Measurements from ENCODE around the gene STEAP3. TPM values are rescaled to one million over a fixed set of nuclear protein-coding genes. Genes with fewer than 3 reads are reported as not detected.

Gene STEAP3
- total and polyA plus RNA-seq, 2 donors (not counting 1 experiment from before 2014, with no cell fraction given): 13.7 to 28.4 TPM

DNA sequence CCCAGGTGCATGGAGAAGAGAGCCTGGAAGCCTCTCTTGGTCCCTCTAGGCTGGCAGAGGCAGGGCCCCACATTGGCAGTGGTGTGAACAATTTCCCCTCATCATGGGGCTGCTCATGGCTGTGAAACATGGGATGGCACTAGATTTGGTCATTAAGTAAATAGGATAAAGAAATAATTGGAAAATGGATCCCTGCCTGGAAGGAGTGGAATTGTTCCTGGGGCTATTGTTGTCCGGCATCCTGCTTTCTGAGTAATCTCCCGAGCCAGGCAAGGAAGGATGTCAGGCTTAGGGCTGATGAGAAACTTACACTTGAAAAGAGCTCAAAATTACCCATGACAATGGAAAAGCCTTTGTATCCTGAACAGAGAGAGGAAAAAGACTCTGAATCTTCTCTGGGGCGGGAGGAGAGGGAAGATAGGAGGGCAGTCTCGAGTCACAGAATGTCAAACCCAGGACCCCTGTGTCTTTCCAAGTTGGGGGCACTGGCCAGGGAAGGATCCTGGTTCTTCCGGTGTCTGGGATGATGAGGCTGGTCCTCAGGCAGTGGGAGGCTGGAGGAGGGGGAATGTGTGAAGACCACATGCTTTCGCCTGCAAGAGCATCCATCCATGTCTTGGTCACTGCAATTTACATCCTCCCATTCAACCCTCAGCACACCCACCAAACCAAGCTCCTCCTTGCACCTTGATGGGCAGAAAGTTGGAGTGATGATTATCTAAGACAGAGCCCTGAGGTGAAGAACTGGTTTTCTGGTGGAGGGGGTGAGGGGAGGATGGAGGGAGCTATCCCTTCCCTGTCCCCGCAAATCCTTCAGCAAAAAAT is 27.1 kb upstream of the STEAP3 start:
- Histone ChIP-seq H3K4me3 (replicated peaks in 1 of 4; ENCODE audit: control extremely low read depth in 1 of 4, insufficient read depth in 1 of 4, low read depth in 3 of 4, low read length in 4 of 4) (no peak overlapping the region), H3K9me3 (ENCODE audit: control insufficient read depth, insufficient read depth, low read depth, low read length) (no peaks in the 10 kb centered on the region), H3K79me2 (ENCODE audit: control insufficient read depth, insufficient read depth, low read length) (no peaks in the 10 kb centered on the region), H3K4me2 (ENCODE audit: extremely low read depth, insufficient read depth, low read length) (no peak overlapping the region), H2AFZ (ENCODE audit: low read length) (no peak overlapping the region), H3K4me1 (ENCODE audit: control insufficient read depth, extremely low read depth, insufficient read depth, low read length) (no peaks in the 10 kb centered on the region), H3K27ac (ENCODE audit: insufficient read depth, low read length) (no peak overlapping the region), H4K20me1 (ENCODE audit: control insufficient read depth, extremely low read depth, insufficient read depth, low read length) (no peaks in the 10 kb centered on the region), H3K9ac (ENCODE audit: insufficient read depth, low read length) (no peak overlapping the region), H3K27me3 (ENCODE audit: control insufficient read depth, insufficient read depth, low read length) (peaks cover 21% of the 10 kb centered on the region), H3K36me3 (ENCODE audit: control insufficient read depth, insufficient read depth, low read length) (no peaks in the 10 kb centered on the region)
- DNase-seq (ENCODE audit: low read depth in 2 of 2): no peak
- TF ChIP-seq, protein P1, sequence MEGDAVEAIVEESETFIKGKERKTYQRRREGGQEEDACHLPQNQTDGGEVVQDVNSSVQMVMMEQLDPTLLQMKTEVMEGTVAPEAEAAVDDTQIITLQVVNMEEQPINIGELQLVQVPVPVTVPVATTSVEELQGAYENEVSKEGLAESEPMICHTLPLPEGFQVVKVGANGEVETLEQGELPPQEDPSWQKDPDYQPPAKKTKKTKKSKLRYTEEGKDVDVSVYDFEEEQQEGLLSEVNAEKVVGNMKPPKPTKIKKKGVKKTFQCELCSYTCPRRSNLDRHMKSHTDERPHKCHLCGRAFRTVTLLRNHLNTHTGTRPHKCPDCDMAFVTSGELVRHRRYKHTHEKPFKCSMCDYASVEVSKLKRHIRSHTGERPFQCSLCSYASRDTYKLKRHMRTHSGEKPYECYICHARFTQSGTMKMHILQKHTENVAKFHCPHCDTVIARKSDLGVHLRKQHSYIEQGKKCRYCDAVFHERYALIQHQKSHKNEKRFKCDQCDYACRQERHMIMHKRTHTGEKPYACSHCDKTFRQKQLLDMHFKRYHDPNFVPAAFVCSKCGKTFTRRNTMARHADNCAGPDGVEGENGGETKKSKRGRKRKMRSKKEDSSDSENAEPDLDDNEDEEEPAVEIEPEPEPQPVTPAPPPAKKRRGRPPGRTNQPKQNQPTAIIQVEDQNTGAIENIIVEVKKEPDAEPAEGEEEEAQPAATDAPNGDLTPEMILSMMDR (conservative IDR thresholded peaks at IDR 0.05 in 1 of 2, IDR thresholded peaks at IDR 0.05 in 1 of 2; ENCODE audit: low read depth in 1 of 2, low read length in 2 of 2): no peak
- no peak for TF ChIP-seq EZH2 (IDR thresholded peaks at IDR 0.05; ENCODE audit: low read length, missing control alignments)

GRCh38 chr2:119197126-119197405 is 26.6 kb upstream of the STEAP3 start:
- Histone ChIP-seq H3K27ac (ENCODE audit: insufficient read depth, low read length) (no peak overlapping the region), H4K20me1 (ENCODE audit: control insufficient read depth, extremely low read depth, insufficient read depth, low read length) (no peaks in the 10 kb centered on the region), H3K4me2 (ENCODE audit: extremely low read depth, insufficient read depth, low read length) (no peak overlapping the region), H3K9me3 (ENCODE audit: control insufficient read depth, insufficient read depth, low read depth, low read length) (no peaks in the 10 kb centered on the region), H3K4me3 (replicated peaks in 1 of 4; ENCODE audit: control extremely low read depth in 1 of 4, insufficient read depth in 1 of 4, low read depth in 3 of 4, low read length in 4 of 4) (no peak overlapping the region), H3K9ac (ENCODE audit: insufficient read depth, low read length) (no peak overlapping the region), H3K79me2 (ENCODE audit: control insufficient read depth, insufficient read depth, low read length) (no peaks in the 10 kb centered on the region), H3K27me3 (ENCODE audit: control insufficient read depth, insufficient read depth, low read length) (peaks cover 21% of the 10 kb centered on the region), H3K36me3 (ENCODE audit: control insufficient read depth, insufficient read depth, low read length) (no peaks in the 10 kb centered on the region), H2AFZ (ENCODE audit: low read length) (no peak overlapping the region), H3K4me1 (ENCODE audit: control insufficient read depth, extremely low read depth, insufficient read depth, low read length) (no peaks in the 10 kb centered on the region)
- DNase-seq (ENCODE audit: low read depth in 2 of 2): no peak
- TF ChIP-seq, protein P1 (conservative IDR thresholded peaks at IDR 0.05 in 1 of 2, IDR thresholded peaks at IDR 0.05 in 1 of 2; ENCODE audit: low read depth in 1 of 2, low read length in 2 of 2): no peak
- TF ChIP-seq EZH2 (IDR thresholded peaks at IDR 0.05; ENCODE audit: low read length, missing control alignments): no peak

GRCh38 chr2:119197529-119198239 is 25.9 kb upstream of the STEAP3 start:
- Histone ChIP-seq H3K9ac (ENCODE audit: insufficient read depth, low read length) (no peak overlapping the region), H3K27ac (ENCODE audit: insufficient read depth, low read length) (no peak overlapping the region), H3K27me3 (ENCODE audit: control insufficient read depth, insufficient read depth, low read length) (peaks cover 21% of the 10 kb centered on the region), H3K79me2 (ENCODE audit: control insufficient read depth, insufficient read depth, low read length) (no peaks in the 10 kb centered on the region), H3K4me3 (replicated peaks in 1 of 4; ENCODE audit: control extremely low read depth in 1 of 4, insufficient read depth in 1 of 4, low read depth in 3 of 4, low read length in 4 of 4) (no peak overlapping the region), H3K4me2 (ENCODE audit: extremely low read depth, insufficient read depth, low read length) (no peak overlapping the region), H2AFZ (ENCODE audit: low read length) (no peak overlapping the region), H3K4me1 (ENCODE audit: control insufficient read depth, extremely low read depth, insufficient read depth, low read length) (no peaks in the 10 kb centered on the region), H3K9me3 (ENCODE audit: control insufficient read depth, insufficient read depth, low read depth, low read length) (no peaks in the 10 kb centered on the region), H4K20me1 (ENCODE audit: control insufficient read depth, extremely low read depth, insufficient read depth, low read length) (no peaks in the 10 kb centered on the region), H3K36me3 (ENCODE audit: control insufficient read depth, insufficient read depth, low read length) (no peaks in the 10 kb centered on the region)
- TF ChIP-seq, protein P1 (conservative IDR thresholded peaks at IDR 0.05 in 1 of 2, IDR thresholded peaks at IDR 0.05 in 1 of 2; ENCODE audit: low read depth in 1 of 2, low read length in 2 of 2): no peak
- TF ChIP-seq EZH2 (IDR thresholded peaks at IDR 0.05; ENCODE audit: low read length, missing control alignments): no peak
- peak; percentile 24 to 33 for DNase-seq (ENCODE audit: low read depth in 2 of 2)

Measured in fibroblast of lung (primary cell).